ENCODE data around the gene GNG2.

The GNG2 gene

DNA sequence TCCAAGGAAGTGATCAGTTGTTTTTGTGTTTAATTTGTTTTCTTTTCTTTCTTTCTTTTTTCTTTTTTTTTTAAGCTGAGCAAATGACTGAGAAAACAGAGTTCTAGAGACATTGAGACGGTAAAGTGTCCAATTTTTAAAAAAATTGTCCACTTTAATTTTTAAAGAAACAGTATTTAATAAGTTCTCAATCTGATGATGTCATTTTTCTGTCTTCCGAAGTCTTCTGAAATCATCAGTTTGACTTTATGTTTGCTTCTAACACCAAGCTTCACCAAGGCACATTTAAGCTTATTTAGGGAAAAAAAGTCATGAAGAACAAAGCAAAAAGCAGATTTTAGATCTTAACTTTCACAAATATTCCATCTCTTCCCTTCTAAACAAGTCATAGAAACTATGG lies 65.6 kb downstream of the GNG2 start:
- TF ChIP-seq, protein P1, sequence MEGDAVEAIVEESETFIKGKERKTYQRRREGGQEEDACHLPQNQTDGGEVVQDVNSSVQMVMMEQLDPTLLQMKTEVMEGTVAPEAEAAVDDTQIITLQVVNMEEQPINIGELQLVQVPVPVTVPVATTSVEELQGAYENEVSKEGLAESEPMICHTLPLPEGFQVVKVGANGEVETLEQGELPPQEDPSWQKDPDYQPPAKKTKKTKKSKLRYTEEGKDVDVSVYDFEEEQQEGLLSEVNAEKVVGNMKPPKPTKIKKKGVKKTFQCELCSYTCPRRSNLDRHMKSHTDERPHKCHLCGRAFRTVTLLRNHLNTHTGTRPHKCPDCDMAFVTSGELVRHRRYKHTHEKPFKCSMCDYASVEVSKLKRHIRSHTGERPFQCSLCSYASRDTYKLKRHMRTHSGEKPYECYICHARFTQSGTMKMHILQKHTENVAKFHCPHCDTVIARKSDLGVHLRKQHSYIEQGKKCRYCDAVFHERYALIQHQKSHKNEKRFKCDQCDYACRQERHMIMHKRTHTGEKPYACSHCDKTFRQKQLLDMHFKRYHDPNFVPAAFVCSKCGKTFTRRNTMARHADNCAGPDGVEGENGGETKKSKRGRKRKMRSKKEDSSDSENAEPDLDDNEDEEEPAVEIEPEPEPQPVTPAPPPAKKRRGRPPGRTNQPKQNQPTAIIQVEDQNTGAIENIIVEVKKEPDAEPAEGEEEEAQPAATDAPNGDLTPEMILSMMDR (IDR thresholded peaks at IDR 0.05; ENCODE audit: low read depth, low read length, poor library complexity, severe bottlenecking): no peak
- TF ChIP-seq EZH2phosphoT487 (IDR thresholded peaks at IDR 0.05; ENCODE audit: borderline replicate concordance, low read length): no peak
- H3K4me3 ChIP-seq (ENCODE audit: low read length): no peak overlapping the region
- H4K20me1 ChIP-seq (ENCODE audit: control insufficient read depth, insufficient read depth, low read depth, low read length): no peaks in the 10 kb centered on the region
- no peak overlapping the region for H3K27ac ChIP-seq (ENCODE audit: low read depth, low read length)
- H3K79me2 ChIP-seq (ENCODE audit: control insufficient read depth, low read length): no peaks in the 10 kb centered on the region
- no peaks in the 10 kb centered on the region for H3K9me2 ChIP-seq (replicated peaks; ENCODE audit: control insufficient read depth, low read length)
- H3K4me1 ChIP-seq (ENCODE audit: control insufficient read depth, low read length): no peaks in the 10 kb centered on the region
- no peaks in the 10 kb centered on the region for H3K9me3 ChIP-seq (ENCODE audit: control insufficient read depth, insufficient read depth, low read length)
- H3K4me2 ChIP-seq (ENCODE audit: low read length): no peak overlapping the region
- no peaks in the 10 kb centered on the region for H3F3A ChIP-seq (ENCODE audit: control insufficient read depth, insufficient read depth)
- no peaks in the 10 kb centered on the region for H3K36me3 ChIP-seq (ENCODE audit: control insufficient read depth, low read length)
- no peaks in the 10 kb centered on the region for H3K27me3 ChIP-seq (ENCODE audit: control insufficient read depth, low read length)

- no peaks in the 10 kb centered on the region for H3F3A ChIP-seq (ENCODE audit: control insufficient read depth, insufficient read depth)
- H3K27me3 ChIP-seq (ENCODE audit: control insufficient read depth, low read length): no peaks in the 10 kb centered on the region
- H3K9me2 ChIP-seq (replicated peaks; ENCODE audit: control insufficient read depth, low read length): no peaks in the 10 kb centered on the region
- no peaks in the 10 kb centered on the region for H3K79me2 ChIP-seq (ENCODE audit: control insufficient read depth, low read length)
- no peak overlapping the region for H3K4me3 ChIP-seq (ENCODE audit: low read length)
- H3K36me3 ChIP-seq (ENCODE audit: control insufficient read depth, low read length): no peaks in the 10 kb centered on the region
- H3K9me3 ChIP-seq (ENCODE audit: control insufficient read depth, insufficient read depth, low read length): no peaks in the 10 kb centered on the region
- no peaks in the 10 kb centered on the region for H4K20me1 ChIP-seq (ENCODE audit: control insufficient read depth, insufficient read depth, low read depth, low read length)
- H3K27ac ChIP-seq (ENCODE audit: low read depth, low read length): no peak overlapping the region
- TF ChIP-seq, protein P1 (IDR thresholded peaks at IDR 0.05; ENCODE audit: low read depth, low read length, poor library complexity, severe bottlenecking): no peak
- TF ChIP-seq EZH2phosphoT487 (IDR thresholded peaks at IDR 0.05; ENCODE audit: borderline replicate concordance, low read length): no peak
- no peak overlapping the region for H3K4me2 ChIP-seq (ENCODE audit: low read length)
- no peaks in the 10 kb centered on the region for H3K4me1 ChIP-seq (ENCODE audit: control insufficient read depth, low read length)
Observed at GRCh38 chr14:51926449-51926848, 66.0 kb downstream of the GNG2 start.

- Histone ChIP-seq H3F3A (ENCODE audit: control insufficient read depth, insufficient read depth) (no peaks in the 10 kb centered on the region), H3K9me2 (replicated peaks; ENCODE audit: control insufficient read depth, low read length) (no peaks in the 10 kb centered on the region), H3K79me2 (ENCODE audit: control insufficient read depth, low read length) (no peaks in the 10 kb centered on the region), H3K9me3 (ENCODE audit: control insufficient read depth, insufficient read depth, low read length) (no peaks in the 10 kb centered on the region), H3K4me3 (ENCODE audit: low read length) (no peak overlapping the region), H3K36me3 (ENCODE audit: control insufficient read depth, low read length) (no peaks in the 10 kb centered on the region), H3K27me3 (ENCODE audit: control insufficient read depth, low read length) (no peaks in the 10 kb centered on the region), H3K4me1 (ENCODE audit: control insufficient read depth, low read length) (no peaks in the 10 kb centered on the region), H3K27ac (ENCODE audit: low read depth, low read length) (no peak overlapping the region), H4K20me1 (ENCODE audit: control insufficient read depth, insufficient read depth, low read depth, low read length) (no peaks in the 10 kb centered on the region), H3K4me2 (ENCODE audit: low read length) (no peak overlapping the region)
- no peak for TF ChIP-seq EZH2phosphoT487 (IDR thresholded peaks at IDR 0.05; ENCODE audit: borderline replicate concordance, low read length)
- TF ChIP-seq, protein P1 (IDR thresholded peaks at IDR 0.05; ENCODE audit: low read depth, low read length, poor library complexity, severe bottlenecking): no peak
Observed at GRCh38 chr14:51928568-51928967, 68.2 kb downstream of the GNG2 start.

DNA sequence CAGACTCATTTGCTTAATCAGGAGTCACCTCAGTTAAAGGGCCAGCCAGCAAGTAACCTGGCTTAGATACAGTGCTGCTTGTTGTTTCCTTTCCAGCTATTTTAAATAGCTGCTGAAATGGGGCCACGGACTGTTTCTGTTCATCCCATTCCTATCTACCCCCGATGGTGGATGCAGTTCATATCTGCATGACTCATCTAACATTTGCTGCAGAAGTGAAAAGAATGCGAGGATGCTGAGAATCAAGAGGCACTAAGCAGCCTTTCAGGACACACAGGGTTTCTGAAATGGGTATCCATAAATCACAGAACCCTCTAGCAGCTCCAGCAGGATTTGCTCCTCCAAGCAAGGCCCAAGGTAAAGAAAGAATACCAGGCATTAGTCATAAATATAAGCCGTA lies 68.8 kb downstream of the GNG2 start:
- Histone ChIP-seq H3K79me2 (ENCODE audit: control insufficient read depth, low read length) (no peaks in the 10 kb centered on the region), H3K4me2 (ENCODE audit: low read length) (no peak overlapping the region)

More for the DNA sequence above, 68.8 kb downstream of the GNG2 start:
- Histone ChIP-seq H4K20me1 (ENCODE audit: control insufficient read depth, insufficient read depth, low read depth, low read length) (no peaks in the 10 kb centered on the region), H3F3A (ENCODE audit: control insufficient read depth, insufficient read depth) (no peaks in the 10 kb centered on the region), H3K4me3 (ENCODE audit: low read length) (no peak overlapping the region), H3K9me3 (ENCODE audit: control insufficient read depth, insufficient read depth, low read length) (no peaks in the 10 kb centered on the region), H3K9me2 (replicated peaks; ENCODE audit: control insufficient read depth, low read length) (no peaks in the 10 kb centered on the region), H3K36me3 (ENCODE audit: control insufficient read depth, low read length) (no peaks in the 10 kb centered on the region), H3K4me1 (ENCODE audit: control insufficient read depth, low read length) (no peaks in the 10 kb centered on the region), H3K27ac (ENCODE audit: low read depth, low read length) (no peak overlapping the region), H3K27me3 (ENCODE audit: control insufficient read depth, low read length) (no peaks in the 10 kb centered on the region)
- TF ChIP-seq EZH2phosphoT487 (IDR thresholded peaks at IDR 0.05; ENCODE audit: borderline replicate concordance, low read length): no peak
- TF ChIP-seq, protein P1 (IDR thresholded peaks at IDR 0.05; ENCODE audit: low read depth, low read length, poor library complexity, severe bottlenecking): no peak
